BLaER1 (cell line): ENCODE data around the gene TBX18.

Source experiments
- H3K27ac ChIP-seq: shearing (Covaris generic); formaldehyde crosslinking; 2 replicates; pipeline ENCODE4 v1.8.1; 2022
- H3K27me3 ChIP-seq: shearing (Covaris generic); formaldehyde crosslinking; 2 replicates; pipeline ENCODE4 v1.8.1; 2022
- H3K36me3 ChIP-seq: shearing (Covaris generic); formaldehyde crosslinking; 2 replicates; pipeline ENCODE4 v1.8.1; 2022
- H3K4me1 ChIP-seq: shearing (Covaris generic); formaldehyde crosslinking; 2 replicates; pipeline ENCODE4 v1.8.1; 2022
- H3K4me2 ChIP-seq: shearing (Covaris generic); formaldehyde crosslinking; 2 replicates; pipeline ENCODE4 v1.8.1; 2022
- H3K4me3 ChIP-seq: shearing (Covaris generic); formaldehyde crosslinking; 2 replicates; pipeline ENCODE4 v1.8.1; 2022
- H3K9ac ChIP-seq: shearing (Covaris generic); formaldehyde crosslinking; 2 replicates; pipeline ENCODE4 v1.8.1; 2022
- H3K9me3 ChIP-seq: shearing (Covaris generic); formaldehyde crosslinking; 2 replicates; pipeline ENCODE4 v1.8.1; 2022
- H4K20me1 ChIP-seq: shearing (Covaris generic); formaldehyde crosslinking; 2 replicates; pipeline ENCODE4 v1.8.1; 2022
- Cebpa-rat ChIP-seq: shearing (Covaris generic); IDR thresholded peaks from 2 replicates; pipeline ENCODE4 v1.8.1; 2022

Gene TBX18

DNA sequence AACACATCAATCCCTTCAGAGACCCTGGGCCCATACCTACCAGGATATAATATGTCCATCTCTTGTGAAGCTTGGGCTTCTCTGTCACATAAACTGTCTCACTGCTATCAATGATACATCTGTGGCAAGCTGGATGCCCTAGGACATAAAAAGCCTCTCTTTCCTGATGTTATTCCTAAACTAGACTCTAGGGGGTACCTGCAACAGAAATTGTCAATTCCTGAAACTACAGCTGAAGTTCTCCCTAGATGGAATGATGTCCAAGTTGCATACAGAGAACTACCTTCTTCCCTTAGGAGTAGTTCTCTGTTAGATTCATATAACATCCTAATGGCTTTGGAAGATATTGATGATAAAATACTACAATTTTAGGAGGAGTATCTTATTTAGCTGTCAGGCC, 35.8 kb downstream of the TBX18 start:
- Histone ChIP-seq H3K36me3 (no peaks in the 10 kb centered on the region), H3K27ac (no peak overlapping the region), H3K4me1 (no peaks in the 10 kb centered on the region), H3K27me3 (no peaks in the 10 kb centered on the region), H3K9me3 (no peaks in the 10 kb centered on the region), H3K4me3 (no peak overlapping the region), H4K20me1 (no peaks in the 10 kb centered on the region), H3K4me2 (no peak overlapping the region), H3K9ac (no peak overlapping the region)
- no peak for TF ChIP-seq Cebpa-rat

DNA sequence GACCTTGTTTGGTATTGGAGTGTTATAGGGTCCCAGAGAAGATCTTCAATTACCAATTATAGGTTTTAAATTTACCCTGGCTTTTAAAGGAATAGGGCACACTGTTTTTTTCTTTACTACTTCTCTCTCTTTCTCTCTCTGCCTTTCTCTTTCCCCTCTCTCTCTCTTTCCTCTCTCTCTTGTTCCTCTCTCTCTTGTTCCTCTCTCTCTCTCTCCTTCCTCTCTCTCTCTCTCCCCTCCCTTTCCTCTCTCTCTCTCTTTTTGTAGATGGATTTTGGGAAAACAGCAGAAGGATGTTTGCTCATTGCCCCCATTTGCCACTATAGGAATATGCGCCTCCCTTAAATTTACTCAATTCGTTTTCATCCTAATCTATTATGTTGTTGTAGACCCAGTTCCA, 45.2 kb downstream of the TBX18 start:
- no peak overlapping the region for H3K4me2 ChIP-seq
- H3K4me1 ChIP-seq = no peaks in the 10 kb centered on the region
- H3K9ac ChIP-seq = no peak overlapping the region
- no peaks in the 10 kb centered on the region for H3K27me3 ChIP-seq
- H3K9me3 ChIP-seq = no peaks in the 10 kb centered on the region
- no peaks in the 10 kb centered on the region for H4K20me1 ChIP-seq
- no peak for TF ChIP-seq Cebpa-rat
- no peak overlapping the region for H3K4me3 ChIP-seq
- no peaks in the 10 kb centered on the region for H3K36me3 ChIP-seq
- no peak overlapping the region for H3K27ac ChIP-seq

DNA sequence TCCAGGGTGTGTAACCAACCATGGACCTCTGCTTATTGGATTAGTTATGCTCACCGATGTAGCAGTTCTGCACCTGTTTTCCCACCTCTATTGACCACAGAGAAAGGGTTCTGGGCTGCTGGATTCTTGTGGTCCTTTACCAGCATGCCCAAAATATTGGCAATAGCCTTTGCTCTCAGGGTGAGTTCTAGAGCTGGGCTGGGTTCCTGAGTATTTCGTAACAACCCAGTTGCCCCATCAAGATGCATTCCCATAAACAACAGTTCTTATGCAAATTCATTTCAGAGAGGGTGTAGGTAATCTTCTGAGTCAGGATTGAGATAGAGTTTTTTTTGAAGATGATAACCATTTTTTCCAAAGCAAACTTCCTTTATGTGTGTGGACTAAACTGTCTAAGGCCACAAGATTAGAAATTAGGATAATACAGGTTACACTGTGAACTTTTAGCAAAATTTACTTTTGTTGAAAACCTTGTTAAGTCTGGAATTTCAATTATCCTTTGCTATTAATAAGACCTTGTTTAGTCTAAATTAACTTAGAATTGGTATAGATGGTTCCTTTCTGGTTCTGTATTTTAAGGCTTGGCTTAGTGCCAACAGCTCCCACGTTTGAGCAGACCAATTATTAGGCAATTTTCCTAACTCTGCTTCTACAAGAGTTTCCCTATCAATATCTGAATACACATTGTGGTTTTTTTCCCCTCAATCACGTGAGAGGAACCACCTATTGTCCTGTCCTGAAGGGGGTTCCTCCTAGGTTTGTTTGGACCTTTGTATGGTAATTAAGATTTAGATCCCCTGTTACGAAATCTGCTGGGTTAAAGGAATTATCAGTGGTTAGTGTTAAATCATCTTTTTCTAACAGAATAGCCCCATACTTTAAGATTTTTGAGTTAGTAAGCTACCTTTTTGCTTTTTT, 46.1 kb downstream of the TBX18 start:
- Histone ChIP-seq H3K9me3 (no peaks in the 10 kb centered on the region), H3K4me1 (no peaks in the 10 kb centered on the region), H3K27me3 (no peaks in the 10 kb centered on the region), H3K4me3 (no peak overlapping the region), H4K20me1 (no peaks in the 10 kb centered on the region), H3K27ac (no peak overlapping the region), H3K4me2 (no peak overlapping the region), H3K36me3 (no peaks in the 10 kb centered on the region), H3K9ac (no peak overlapping the region)
- TF ChIP-seq Cebpa-rat = no peak

DNA sequence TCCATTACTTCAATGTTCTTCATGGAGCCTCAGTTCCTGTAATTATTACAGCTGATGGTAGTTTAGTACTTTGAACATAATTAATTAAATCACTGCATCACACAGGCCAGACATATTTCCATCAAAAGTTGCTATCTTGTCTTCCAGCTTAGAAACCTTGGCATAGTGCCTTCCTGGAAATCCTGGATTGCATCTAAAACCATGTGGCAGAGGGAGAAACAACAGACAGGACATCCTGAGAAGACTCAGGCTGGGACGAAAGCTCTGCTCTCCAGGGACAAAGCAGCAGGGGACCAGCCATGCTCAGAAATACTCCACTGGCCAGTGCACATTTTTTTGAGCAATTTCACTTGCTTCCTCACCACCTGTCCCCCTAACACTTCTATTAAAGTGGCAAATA, 55.3 kb downstream of the TBX18 start:
- Histone ChIP-seq H3K27me3 (no peaks in the 10 kb centered on the region), H4K20me1 (no peaks in the 10 kb centered on the region), H3K4me3 (no peak overlapping the region), H3K9ac (no peak overlapping the region), H3K4me2 (no peak overlapping the region), H3K4me1 (no peaks in the 10 kb centered on the region), H3K36me3 (no peaks in the 10 kb centered on the region), H3K9me3 (no peaks in the 10 kb centered on the region), H3K27ac (no peak overlapping the region)
- no peak for TF ChIP-seq Cebpa-rat

DNA sequence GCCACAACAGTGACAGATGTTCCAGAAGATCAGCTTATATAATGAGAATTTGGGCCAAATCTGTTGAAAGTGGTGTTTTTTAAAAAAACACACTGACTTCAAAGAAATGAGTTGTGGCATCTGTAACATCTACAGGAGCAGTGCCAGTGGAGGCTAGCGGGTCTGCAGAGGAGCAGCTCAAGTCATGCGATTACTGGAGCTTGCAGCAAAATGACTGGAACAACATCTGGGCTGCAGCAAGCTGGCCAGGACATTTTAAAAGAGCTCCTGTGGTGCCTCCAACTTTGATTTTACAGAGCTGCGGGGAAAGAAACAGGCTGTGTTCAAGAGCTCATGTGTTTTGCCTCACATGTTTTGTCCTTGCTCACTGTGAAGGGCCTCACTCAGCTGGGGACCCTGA, 57.2 kb downstream of the TBX18 start:
- no peaks in the 10 kb centered on the region for H3K4me1 ChIP-seq
- no peak overlapping the region for H3K9ac ChIP-seq
- no peak for TF ChIP-seq Cebpa-rat

DNA sequence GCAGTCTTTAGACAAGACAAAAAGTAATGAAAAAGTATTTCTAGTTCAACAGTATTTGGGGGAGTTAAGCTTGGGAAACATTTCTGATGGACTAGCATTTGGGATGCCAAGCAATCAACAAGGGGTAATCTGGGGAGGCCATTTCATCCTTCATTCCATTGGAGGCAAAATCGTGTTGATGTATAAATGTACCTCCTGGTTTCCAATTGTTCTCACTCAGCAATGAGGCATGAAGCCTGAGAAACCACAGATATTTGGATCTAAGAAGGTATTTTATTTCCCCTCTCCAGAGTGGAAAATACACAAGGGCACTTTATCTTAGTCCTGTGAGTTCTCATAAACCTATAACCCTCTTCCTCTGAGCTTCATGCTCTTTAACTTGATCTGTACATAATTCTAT, 68.2 kb downstream of the TBX18 start:
- H3K36me3 ChIP-seq = no peaks in the 10 kb centered on the region
- no peak overlapping the region for H3K9ac ChIP-seq
- TF ChIP-seq Cebpa-rat = no peak
- no peaks in the 10 kb centered on the region for H3K27me3 ChIP-seq
- H3K9me3 ChIP-seq = no peaks in the 10 kb centered on the region
- no peaks in the 10 kb centered on the region for H3K4me1 ChIP-seq
- H3K4me3 ChIP-seq = no peak overlapping the region
- H3K4me2 ChIP-seq = no peak overlapping the region
- H4K20me1 ChIP-seq = no peaks in the 10 kb centered on the region
- H3K27ac ChIP-seq = no peak overlapping the region

More for the DNA sequence above, 57.2 kb downstream of the TBX18 start:
- H3K4me3 ChIP-seq = no peak overlapping the region
- H3K27ac ChIP-seq = no peak overlapping the region
- H3K27me3 ChIP-seq = no peaks in the 10 kb centered on the region
- H3K36me3 ChIP-seq = no peaks in the 10 kb centered on the region
- no peaks in the 10 kb centered on the region for H4K20me1 ChIP-seq
- no peak overlapping the region for H3K4me2 ChIP-seq
- no peaks in the 10 kb centered on the region for H3K9me3 ChIP-seq

DNA sequence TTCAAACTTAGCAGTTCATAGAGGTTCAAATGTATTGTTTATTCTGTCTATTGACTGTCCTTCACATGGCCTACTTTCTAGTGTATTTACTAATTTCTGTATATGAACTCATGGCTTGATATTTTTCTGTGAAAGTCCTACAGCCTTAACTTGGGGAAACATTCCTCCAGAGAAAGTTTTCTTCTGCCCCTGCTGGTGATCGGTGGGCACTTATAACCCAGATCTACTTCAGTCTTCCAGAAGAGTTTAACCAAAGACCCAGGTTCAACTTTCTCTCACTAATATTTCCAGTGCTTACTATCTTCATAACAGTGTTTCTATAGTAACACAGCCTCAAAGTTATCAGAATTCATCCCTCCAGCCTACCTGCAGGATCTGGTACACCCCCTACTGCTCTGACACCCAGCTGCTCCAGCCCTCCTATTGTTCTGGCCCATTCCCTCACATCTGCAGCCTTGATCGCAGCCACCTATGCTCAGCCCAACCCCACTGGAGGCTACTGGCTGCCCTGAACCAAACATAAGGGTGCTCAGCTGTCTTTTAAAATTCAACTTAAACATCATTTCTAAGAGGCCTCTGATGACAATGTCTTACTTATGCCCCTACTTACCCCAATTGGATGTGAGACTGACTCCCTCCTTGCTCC, 72.3 kb downstream of the TBX18 start:
- Histone ChIP-seq H3K27ac (no peak overlapping the region), H3K36me3 (no peaks in the 10 kb centered on the region), H3K27me3 (no peaks in the 10 kb centered on the region), H4K20me1 (no peaks in the 10 kb centered on the region), H3K9me3 (no peaks in the 10 kb centered on the region), H3K4me3 (no peak overlapping the region), H3K4me2 (no peak overlapping the region), H3K9ac (no peak overlapping the region), H3K4me1 (no peaks in the 10 kb centered on the region)
- TF ChIP-seq Cebpa-rat = no peak

DNA sequence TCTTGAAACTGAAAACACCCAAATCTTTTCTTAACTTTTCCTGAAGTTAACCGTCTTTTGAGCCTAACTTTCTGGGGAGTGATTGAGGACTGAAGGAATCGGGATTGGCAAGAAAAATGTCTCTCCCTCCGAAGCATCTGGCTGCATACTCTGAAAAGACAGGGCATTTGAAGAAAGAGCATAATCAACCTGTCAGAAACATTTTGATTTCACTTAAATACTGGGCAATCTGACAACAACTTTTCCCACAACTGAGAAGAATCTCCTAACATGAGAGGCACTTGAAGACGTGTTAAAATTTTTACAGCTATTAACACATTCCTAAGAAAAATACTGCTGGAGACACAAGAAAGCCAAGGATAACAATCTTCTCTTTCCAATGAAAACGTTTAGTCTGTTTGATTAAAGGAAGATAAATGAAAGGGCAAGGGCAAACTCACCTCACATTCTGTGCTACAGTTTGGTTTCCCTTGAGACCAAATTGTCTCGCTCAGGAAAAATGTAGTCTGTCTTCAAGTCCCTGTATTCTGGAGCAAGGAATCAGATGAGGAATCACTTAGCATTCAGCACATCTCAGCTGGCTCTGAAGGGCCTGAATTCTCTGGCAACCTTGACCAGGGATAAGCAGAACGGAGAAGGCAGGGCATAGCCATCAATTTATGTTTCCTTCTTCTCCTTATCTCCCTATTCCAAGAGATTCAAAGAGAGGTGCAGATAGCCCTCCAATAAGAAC, 76.1 kb downstream of the TBX18 start:
- H3K36me3 ChIP-seq = no peaks in the 10 kb centered on the region
- no peak overlapping the region for H3K4me2 ChIP-seq
- H3K27me3 ChIP-seq = no peaks in the 10 kb centered on the region
- no peaks in the 10 kb centered on the region for H3K9me3 ChIP-seq
- no peak for TF ChIP-seq Cebpa-rat
- no peak overlapping the region for H3K4me3 ChIP-seq
- H3K27ac ChIP-seq = no peak overlapping the region
- H4K20me1 ChIP-seq = no peaks in the 10 kb centered on the region
- H3K4me1 ChIP-seq = no peaks in the 10 kb centered on the region
- H3K9ac ChIP-seq = no peak overlapping the region

DNA sequence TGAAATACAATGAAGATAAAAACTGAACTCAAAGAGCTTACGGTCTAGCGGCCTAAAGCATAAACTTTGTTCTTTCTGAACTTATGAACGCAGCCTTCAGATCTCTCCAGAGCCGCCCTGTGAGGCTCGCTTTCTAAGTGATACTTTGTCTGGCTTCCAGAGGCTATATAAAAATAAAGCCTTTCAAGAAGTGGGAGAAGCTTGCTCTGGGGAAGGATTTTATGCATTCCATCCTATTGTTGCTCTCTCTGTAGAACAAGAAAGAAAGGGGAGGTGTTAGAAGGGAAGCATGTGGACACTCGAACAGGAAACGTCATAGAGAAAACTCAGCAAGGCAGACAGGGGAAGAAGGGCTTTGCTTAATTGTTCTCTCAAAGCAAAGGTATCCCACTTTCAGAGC, 77.0 kb downstream of the TBX18 start:
- no peak overlapping the region for H3K4me2 ChIP-seq
- no peaks in the 10 kb centered on the region for H3K27me3 ChIP-seq
- TF ChIP-seq Cebpa-rat = no peak
- no peaks in the 10 kb centered on the region for H3K36me3 ChIP-seq
- no peaks in the 10 kb centered on the region for H3K9me3 ChIP-seq
- H3K4me3 ChIP-seq = no peak overlapping the region
- no peak overlapping the region for H3K9ac ChIP-seq
- no peaks in the 10 kb centered on the region for H4K20me1 ChIP-seq
- no peaks in the 10 kb centered on the region for H3K4me1 ChIP-seq
- H3K27ac ChIP-seq = no peak overlapping the region

DNA sequence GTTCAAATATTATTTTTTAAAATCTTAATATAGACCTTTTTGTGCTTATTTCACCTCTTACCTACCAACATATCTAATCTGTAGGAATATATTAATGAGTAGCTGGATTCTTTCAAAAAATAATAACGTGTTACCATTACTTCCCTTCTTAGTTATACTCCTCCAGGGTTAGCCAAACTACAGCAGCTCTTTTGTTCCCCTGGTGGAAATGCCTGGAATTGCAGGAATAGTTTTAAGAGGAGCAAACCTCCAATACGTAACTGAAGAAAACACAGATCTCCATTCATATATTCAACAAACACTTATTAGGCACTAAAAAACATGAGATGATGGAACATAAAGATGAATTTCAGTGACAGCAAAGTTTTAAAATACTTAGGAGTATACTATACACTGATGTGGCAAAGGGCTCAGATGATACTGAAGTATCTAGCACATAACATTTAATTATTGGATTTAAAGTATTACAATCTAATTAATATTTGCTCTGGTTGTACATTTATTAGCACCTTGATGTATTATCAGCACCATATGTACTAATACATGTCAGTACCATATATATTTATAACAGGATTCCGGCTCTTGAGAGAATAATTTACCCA, 78.3 kb downstream of the TBX18 start:
- no peak overlapping the region for H3K4me2 ChIP-seq
- no peaks in the 10 kb centered on the region for H3K9me3 ChIP-seq
- no peak for TF ChIP-seq Cebpa-rat
- H3K9ac ChIP-seq = no peak overlapping the region
- H4K20me1 ChIP-seq = no peaks in the 10 kb centered on the region
- H3K36me3 ChIP-seq = no peaks in the 10 kb centered on the region
- no peaks in the 10 kb centered on the region for H3K27me3 ChIP-seq
- no peaks in the 10 kb centered on the region for H3K4me1 ChIP-seq
- no peak overlapping the region for H3K27ac ChIP-seq
- H3K4me3 ChIP-seq = no peak overlapping the region
